HCT116 (cell line): Measurements from ENCODE around the gene UBE2D2. TPM values are rescaled to one million over a fixed set of nuclear protein-coding genes. Genes with fewer than 3 reads are reported as not detected.
A peak's percentile ranks its signal among the peaks of the same experiment; 100 is the strongest.

Experiments
- ATAC-seq: fragments of 200-7000 bp; cut with Tn5 transposase; 2 replicates; pipeline ENCODE4 v1.9.1; 2020; ENCODE audit warnings: mild to moderate bottlenecking, moderate library complexity
- BruUV-seq: library from RNA; stranded (reverse); fragments of 400-500 nt; replicated peaks from 2 replicates; lab custom pipeline; 2021; lab: Mats Ljungman, UMichigan
- CTCF ChIA-PET: fragments of 300-600 bp; sonication (Branson Sonifier 250); formaldehyde crosslinking; loops from one replicate; lab custom pipeline; 2021; ENCODE audit warnings: antibody characterized with exemption; lab: Charles Lee
- POLR2A ChIA-PET: fragments of 300-600, 350-600 bp; sonication (Branson Sonifier 250); formaldehyde crosslinking; loops from one replicate; lab custom pipeline; 2021; ENCODE audit warnings: antibody characterized with exemption; lab: Charles Lee
- RAD21 ChIA-PET, 2 experiments: fragments of 300-600 bp; sonication (Branson Sonifier 250); formaldehyde crosslinking; loops; one replicate each; lab custom pipeline; 2023; ENCODE audit warnings: low total read pairs in 2 of 2; ENCODE audit not compliant: uncharacterized antibody in 2 of 2, unreplicated experiment in 2 of 2, low non-redundant PET in 1 of 2; lab: Charles Lee
- DNase-seq: peaks from one replicate; pipeline ENCODE4 v3.0.0-alpha.2; 2010; ENCODE audit warnings: low read depth, low spot score
- H2AFZ ChIP-seq: fragments of 200-600 bp; shearing (Covaris generic), sonication (generic); 2 replicates; pipeline ENCODE4 v1.6.1; 2017; ENCODE audit warnings: low read depth, mixed run types, mixed read lengths, antibody characterized with exemption, low read length; ENCODE audit not compliant: poor library complexity, severe bottlenecking
- H3K27ac ChIP-seq: 2 replicates; pipeline ENCODE4 v1.5.1; 2012; ENCODE audit warnings: low read depth, low read length
- H3K27me3 ChIP-seq: fragments of 200-600 bp; sonication (generic); 2 replicates; pipeline ENCODE4 v1.6.1; 2016; ENCODE audit warnings: mixed run types, low read length, mixed read lengths; ENCODE audit not compliant: insufficient read depth
- H3K36me3 ChIP-seq, 2 experiments: fragments of 200-500 bp in 1 of 2; fragments of 200-600 bp in 1 of 2; sonication (Bioruptor generic) in 1 of 2; sonication (generic) in 1 of 2; 2 replicates each; pipeline versions ENCODE4 v1.5.1 to v1.6.1; 2014 to 2016; ENCODE audit warnings: low read length in 2 of 2, inconsistent platforms in 1 of 2, mixed read lengths in 1 of 2, mixed run types in 1 of 2; ENCODE audit not compliant: insufficient read depth in 2 of 2, control insufficient read depth in 1 of 2
- H3K4me1 ChIP-seq, 2 experiments: fragments of 200-600 bp in 1 of 2; sonication (generic) in 1 of 2; 2 replicates each; pipeline versions ENCODE4 v1.5.1 to v1.6.1; 2012 to 2017; ENCODE audit warnings: low read length in 2 of 2, inconsistent platforms in 1 of 2, mild to moderate bottlenecking in 1 of 2, mixed read lengths in 1 of 2, mixed run types in 1 of 2, moderate library complexity in 1 of 2; ENCODE audit not compliant: insufficient read depth in 2 of 2, control insufficient read depth in 1 of 2
- H3K4me2 ChIP-seq: fragments of 200-600 bp; sonication (generic); 2 replicates; pipeline ENCODE4 v1.6.1; 2017; ENCODE audit warnings: mixed run types, low read length, mixed read lengths
- H3K4me3 ChIP-seq, 2 experiments: fragments of 200-600 bp in 1 of 2; sonication (generic) in 1 of 2; replicated peaks in 1 of 2; 2 replicates each; pipeline ENCODE4 v1.5.1; 2011 to 2016; ENCODE audit warnings: low read length in 2 of 2, control low read depth in 1 of 2, low read depth in 1 of 2, mild to moderate bottlenecking in 1 of 2, mixed read lengths in 1 of 2, mixed run types in 1 of 2
- H3K79me2 ChIP-seq: fragments of 200-600 bp; sonication (generic); 2 replicates; pipeline ENCODE4 v1.6.1; 2017; ENCODE audit warnings: mild to moderate bottlenecking, mixed run types, low read length, moderate library complexity, mixed read lengths; ENCODE audit not compliant: insufficient read depth
- H3K9ac ChIP-seq: fragments of 200-600 bp; sonication (generic); 2 replicates; pipeline ENCODE4 v1.6.1; 2016; ENCODE audit warnings: low read length, mixed read lengths
- H3K9me2 ChIP-seq: fragments of 200-600 bp; sonication (generic), shearing (Covaris generic); 2 replicates; pipeline ENCODE4 v1.6.1; 2017; ENCODE audit warnings: mixed run types, mild to moderate bottlenecking, moderate library complexity; ENCODE audit not compliant: insufficient read depth
- H3K9me3 ChIP-seq, 2 experiments: fragments of 200-500 bp in 1 of 2; fragments of 200-600 bp in 1 of 2; sonication (Bioruptor generic) in 1 of 2; sonication (generic) in 1 of 2; 2 replicates each; pipeline ENCODE4 v1.6.1; 2014 to 2017; ENCODE audit warnings: low read length in 2 of 2, mixed read lengths in 2 of 2, inconsistent platforms in 1 of 2, low read depth in 1 of 2, mild to moderate bottlenecking in 1 of 2, mixed run types in 1 of 2, moderate library complexity in 1 of 2; ENCODE audit not compliant: control insufficient read depth in 1 of 2, insufficient read depth in 1 of 2
- H4K20me1 ChIP-seq: fragments of 200-600 bp; sonication (generic), shearing (Covaris generic); 2 replicates; pipeline ENCODE4 v1.6.1; 2017; ENCODE audit warnings: mixed run types, mild to moderate bottlenecking, moderate library complexity; ENCODE audit not compliant: insufficient read depth
- ATF3 ChIP-seq: IDR thresholded peaks from 2 replicates; pipeline ENCODE4 v1.6.1; 2012
- EGR1 ChIP-seq: IDR thresholded peaks from 2 replicates; pipeline ENCODE4 v1.6.1; 2012; ENCODE audit warnings: low read depth
- ELF1 ChIP-seq: IDR thresholded peaks from 2 replicates; pipeline ENCODE4 v1.6.1; 2012; ENCODE audit warnings: low read depth, borderline replicate concordance
- JUND ChIP-seq: IDR thresholded peaks from 2 replicates; pipeline ENCODE4 v1.6.1; 2012
- POLR2A ChIP-seq: IDR thresholded peaks from 2 replicates; pipeline ENCODE4 v1.7.0; 2011; ENCODE audit warnings: borderline replicate concordance; ENCODE audit not compliant: insufficient read depth, insufficient read length; ENCODE audit errors: extremely low read depth
- SIN3A ChIP-seq: IDR thresholded peaks from 2 replicates; pipeline ENCODE4 v1.6.1; 2012; ENCODE audit warnings: low read depth
- SRF ChIP-seq: IDR thresholded peaks from 2 replicates; pipeline ENCODE4 v1.6.1; 2012; ENCODE audit warnings: low read depth
- TCF7L2 ChIP-seq: IDR thresholded peaks from 2 replicates; pipeline ENCODE4 v1.7.0; 2011; ENCODE audit warnings: borderline replicate concordance, inconsistent platforms; ENCODE audit not compliant: insufficient read depth, insufficient read length; ENCODE audit errors: extremely low read depth
- YY1 ChIP-seq: IDR thresholded peaks from 2 replicates; pipeline ENCODE4 v1.6.1; 2011; ENCODE audit warnings: low read length, low read depth, moderate library complexity, mild to moderate bottlenecking; ENCODE audit not compliant: insufficient replicate concordance; ENCODE audit errors: extremely low read depth
- intact Hi-C: fragments of 100-400 bp; cut with micrococcal nuclease; formaldehyde crosslinking; loops from 2 replicates; pipeline ENCODE4 v1.10.0; 2022
- total RNA-seq: library from RNA; stranded (reverse); gene quantifications from one replicate; pipeline ENCODE4 v1.2.1, GENCODE V29; 2021; ENCODE audit not compliant: unreplicated experiment
- TF ChIP-seq, protein P1 (sequence below): IDR thresholded peaks from 2 replicates; pipeline ENCODE4 v1.6.1; 2011; ENCODE audit warnings: mild to moderate bottlenecking, low read length, moderate library complexity; ENCODE audit not compliant: insufficient replicate concordance; ENCODE audit errors: extremely low read depth
- TF ChIP-seq, protein P2 (sequence below): IDR thresholded peaks from 2 replicates; pipeline ENCODE4 v1.6.1; 2012; ENCODE audit warnings: low read depth

The UBE2D2 gene
- total RNA-seq, 1 experiment from 2014 or later, result 140 TPM

DNA sequence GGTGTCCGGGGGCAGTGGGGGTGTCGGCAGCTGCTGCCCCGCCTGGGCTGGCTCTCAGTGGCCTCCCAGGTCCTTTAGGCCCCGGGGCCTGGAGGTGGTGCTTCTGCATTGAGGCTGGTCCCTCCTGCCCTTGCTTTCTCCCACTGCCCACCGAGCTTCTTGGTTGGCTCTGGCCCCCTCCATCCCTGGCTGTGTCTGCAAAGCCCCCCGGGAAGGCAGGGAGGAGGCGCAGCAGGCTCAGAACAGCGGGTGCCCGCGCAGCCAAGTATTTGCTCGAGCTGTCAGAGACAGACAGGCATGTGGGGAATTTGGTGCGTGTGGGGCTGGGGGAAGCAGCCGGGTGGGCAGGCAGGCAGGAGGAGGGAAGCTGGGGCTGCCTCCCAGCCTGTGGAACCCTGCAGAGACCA is 98.6 kb downstream of the UBE2D2 start:
- H4K20me1 ChIP-seq, result no peaks in the 10 kb centered on the region

DNA sequence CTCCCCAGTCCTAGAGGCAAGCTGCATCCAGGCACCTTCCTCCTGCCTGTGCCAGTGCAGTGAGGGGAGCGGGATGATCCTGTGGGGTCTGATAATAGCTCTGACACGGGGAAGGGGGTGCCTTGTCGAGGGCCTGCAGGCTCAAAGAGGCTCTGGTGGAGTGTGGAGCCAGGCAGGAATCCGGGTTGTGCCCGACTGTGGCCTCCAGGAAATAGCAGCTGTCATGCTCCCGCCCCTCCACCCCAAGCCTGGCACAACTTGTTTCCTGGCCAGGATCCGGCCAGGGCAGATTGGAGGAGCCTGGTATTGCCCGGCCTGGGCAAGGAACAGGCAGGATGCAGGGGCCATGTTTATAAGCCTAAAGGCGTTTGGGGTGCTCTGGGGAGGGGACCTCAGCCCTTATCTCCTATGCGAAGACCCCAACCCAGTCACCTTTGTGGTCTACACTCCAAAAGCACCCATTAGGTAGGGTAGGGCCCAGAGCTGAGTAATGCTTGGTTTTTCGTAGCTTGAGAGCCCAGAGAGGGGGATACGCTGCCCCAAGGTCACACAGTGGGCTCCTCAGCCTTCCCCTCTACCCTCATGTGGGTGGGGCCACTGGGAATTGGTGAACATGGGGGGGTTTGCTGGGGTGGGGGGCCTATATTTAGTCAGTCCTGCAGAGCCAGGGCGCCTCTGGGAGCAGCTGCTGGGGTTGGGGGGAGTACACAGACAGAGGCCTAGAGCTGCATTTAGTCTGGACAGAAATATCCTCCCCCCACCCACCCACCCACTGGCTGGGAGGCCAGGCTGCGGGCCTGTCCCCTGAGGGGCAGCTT is 99.2 kb downstream of the UBE2D2 start:
- Histone ChIP-seq H3K4me1 (peaks cover 75 to 92% of the 10 kb centered on the region in 2 experiments), H3K9ac (peak overlapping the region; percentile 55), H3K79me2 (peaks cover 89% of the 10 kb centered on the region), H3K36me3 (no peaks in the 10 kb centered on the region), H3K9me3 (no peaks in the 10 kb centered on the region), H3K4me2 (peak overlapping the region; percentile 76), H3K4me3 (peak overlapping the region; percentile 42 to 56), H3K9me2 (no peaks in the 10 kb centered on the region), H3K27ac (peak overlapping the region; percentile 97), H3K27me3 (no peaks in the 10 kb centered on the region), H2AFZ (no peak overlapping the region), H4K20me1 (no peaks in the 10 kb centered on the region)
- intact Hi-C loops, result no loop called here
- no TSS peak for BruUV-seq
- no peak for DNase-seq
- ChIA-PET RAD21 (interaction anchor here (0.7 to 1.7 kb wide), 4 partner anchors 12 to 27 kb away, joined by 3 to 10 read pairs (median 3); partner anchors contain the start of gene CXXC5 (in 1 of the 2)), CTCF (interaction anchor here (0.9 to 2.4 kb wide), 11 partner anchors 11 to 105 kb away, joined by 3 to 12 read pairs (median 4); partner anchors contain the start of gene CXXC5), POLR2A (interaction anchor here (0.6 to 4.8 kb wide), 7 partner anchors 9 to 50 kb away, joined by 3 to 36 read pairs (median 7); partner anchors contain the start of gene CXXC5)
- peak; percentile 58 for ATAC-seq
- TF ChIP-seq POLR2A, result no peak
- no peak for TF ChIP-seq TCF7L2
- TF ChIP-seq EGR1, result no peak
- TF ChIP-seq, protein P1, sequence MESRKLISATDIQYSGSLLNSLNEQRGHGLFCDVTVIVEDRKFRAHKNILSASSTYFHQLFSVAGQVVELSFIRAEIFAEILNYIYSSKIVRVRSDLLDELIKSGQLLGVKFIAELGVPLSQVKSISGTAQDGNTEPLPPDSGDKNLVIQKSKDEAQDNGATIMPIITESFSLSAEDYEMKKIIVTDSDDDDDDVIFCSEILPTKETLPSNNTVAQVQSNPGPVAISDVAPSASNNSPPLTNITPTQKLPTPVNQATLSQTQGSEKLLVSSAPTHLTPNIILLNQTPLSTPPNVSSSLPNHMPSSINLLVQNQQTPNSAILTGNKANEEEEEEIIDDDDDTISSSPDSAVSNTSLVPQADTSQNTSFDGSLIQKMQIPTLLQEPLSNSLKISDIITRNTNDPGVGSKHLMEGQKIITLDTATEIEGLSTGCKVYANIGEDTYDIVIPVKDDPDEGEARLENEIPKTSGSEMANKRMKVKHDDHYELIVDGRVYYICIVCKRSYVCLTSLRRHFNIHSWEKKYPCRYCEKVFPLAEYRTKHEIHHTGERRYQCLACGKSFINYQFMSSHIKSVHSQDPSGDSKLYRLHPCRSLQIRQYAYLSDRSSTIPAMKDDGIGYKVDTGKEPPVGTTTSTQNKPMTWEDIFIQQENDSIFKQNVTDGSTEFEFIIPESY, result no peak
- peak; percentile 83 for TF ChIP-seq YY1
- TF ChIP-seq, protein P2, sequence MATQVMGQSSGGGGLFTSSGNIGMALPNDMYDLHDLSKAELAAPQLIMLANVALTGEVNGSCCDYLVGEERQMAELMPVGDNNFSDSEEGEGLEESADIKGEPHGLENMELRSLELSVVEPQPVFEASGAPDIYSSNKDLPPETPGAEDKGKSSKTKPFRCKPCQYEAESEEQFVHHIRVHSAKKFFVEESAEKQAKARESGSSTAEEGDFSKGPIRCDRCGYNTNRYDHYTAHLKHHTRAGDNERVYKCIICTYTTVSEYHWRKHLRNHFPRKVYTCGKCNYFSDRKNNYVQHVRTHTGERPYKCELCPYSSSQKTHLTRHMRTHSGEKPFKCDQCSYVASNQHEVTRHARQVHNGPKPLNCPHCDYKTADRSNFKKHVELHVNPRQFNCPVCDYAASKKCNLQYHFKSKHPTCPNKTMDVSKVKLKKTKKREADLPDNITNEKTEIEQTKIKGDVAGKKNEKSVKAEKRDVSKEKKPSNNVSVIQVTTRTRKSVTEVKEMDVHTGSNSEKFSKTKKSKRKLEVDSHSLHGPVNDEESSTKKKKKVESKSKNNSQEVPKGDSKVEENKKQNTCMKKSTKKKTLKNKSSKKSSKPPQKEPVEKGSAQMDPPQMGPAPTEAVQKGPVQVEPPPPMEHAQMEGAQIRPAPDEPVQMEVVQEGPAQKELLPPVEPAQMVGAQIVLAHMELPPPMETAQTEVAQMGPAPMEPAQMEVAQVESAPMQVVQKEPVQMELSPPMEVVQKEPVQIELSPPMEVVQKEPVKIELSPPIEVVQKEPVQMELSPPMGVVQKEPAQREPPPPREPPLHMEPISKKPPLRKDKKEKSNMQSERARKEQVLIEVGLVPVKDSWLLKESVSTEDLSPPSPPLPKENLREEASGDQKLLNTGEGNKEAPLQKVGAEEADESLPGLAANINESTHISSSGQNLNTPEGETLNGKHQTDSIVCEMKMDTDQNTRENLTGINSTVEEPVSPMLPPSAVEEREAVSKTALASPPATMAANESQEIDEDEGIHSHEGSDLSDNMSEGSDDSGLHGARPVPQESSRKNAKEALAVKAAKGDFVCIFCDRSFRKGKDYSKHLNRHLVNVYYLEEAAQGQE, result no peak

More for the DNA sequence above, 98.6 kb downstream of the UBE2D2 start:
- CTCF ChIA-PET, result interaction anchor here (1.2 to 2.4 kb wide), 6 partner anchors 12 to 30 kb away, joined by 3 to 12 read pairs (median 8); partner anchors contain the start of gene CXXC5
- peak overlapping the region; percentile 42 to 56 for H3K4me3 ChIP-seq
- peaks cover 91% of the 10 kb centered on the region for H3K79me2 ChIP-seq
- no peaks in the 10 kb centered on the region for H3K36me3 ChIP-seq
- H3K27me3 ChIP-seq, result no peaks in the 10 kb centered on the region
- no peak for DNase-seq
- H3K9ac ChIP-seq, result peak overlapping the region; percentile 55
- RAD21 ChIA-PET, result interaction anchor here in 1 of 2 experiments (1.4 to 1.7 kb wide), 2 partner anchors 12 to 25 kb away, joined by 3 to 10 read pairs; partner anchors contain the start of gene CXXC5
- POLR2A ChIA-PET, result interaction anchor here (1.6 to 4.8 kb wide), 2 partner anchors 8 to 12 kb away, joined by 7 to 36 read pairs; partner anchors contain the start of gene CXXC5
- no peak overlapping the region for H2AFZ ChIP-seq
- ATAC-seq, result no peak
- peaks cover 79 to 97% of the 10 kb centered on the region in 2 experiments for H3K4me1 ChIP-seq
- H3K4me2 ChIP-seq, result peak overlapping the region; percentile 76
- no TSS peak for BruUV-seq
- intact Hi-C loops, result no loop called here
- no peaks in the 10 kb centered on the region for H3K9me3 ChIP-seq
- TF ChIP-seq SIN3A (no peak), ATF3 (no peak), ELF1 (no peak), JUND (no peak), EGR1 (no peak), SRF (no peak)
- H3K27ac ChIP-seq, result peak overlapping the region; percentile 97
- H3K9me2 ChIP-seq, result no peaks in the 10 kb centered on the region
